NCI-H1092 treated with DMSO at 0.1 percent for 48 hours (cell line): Measurements from ENCODE around the gene FYTTD1.
"Not testable (repeated sequence)": the region's sequence is repeated elsewhere in the genome, so short reads cannot be mapped to it uniquely, and the experiment has no call there.

Source experiments
- DNase-seq: peaks from one replicate; lab custom pipeline; 2025; lab: John Stamatoyannopoulos, UW

FYTTD1 gene, protein sequence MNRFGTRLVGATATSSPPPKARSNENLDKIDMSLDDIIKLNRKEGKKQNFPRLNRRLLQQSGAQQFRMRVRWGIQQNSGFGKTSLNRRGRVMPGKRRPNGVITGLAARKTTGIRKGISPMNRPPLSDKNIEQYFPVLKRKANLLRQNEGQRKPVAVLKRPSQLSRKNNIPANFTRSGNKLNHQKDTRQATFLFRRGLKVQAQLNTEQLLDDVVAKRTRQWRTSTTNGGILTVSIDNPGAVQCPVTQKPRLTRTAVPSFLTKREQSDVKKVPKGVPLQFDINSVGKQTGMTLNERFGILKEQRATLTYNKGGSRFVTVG

DNA sequence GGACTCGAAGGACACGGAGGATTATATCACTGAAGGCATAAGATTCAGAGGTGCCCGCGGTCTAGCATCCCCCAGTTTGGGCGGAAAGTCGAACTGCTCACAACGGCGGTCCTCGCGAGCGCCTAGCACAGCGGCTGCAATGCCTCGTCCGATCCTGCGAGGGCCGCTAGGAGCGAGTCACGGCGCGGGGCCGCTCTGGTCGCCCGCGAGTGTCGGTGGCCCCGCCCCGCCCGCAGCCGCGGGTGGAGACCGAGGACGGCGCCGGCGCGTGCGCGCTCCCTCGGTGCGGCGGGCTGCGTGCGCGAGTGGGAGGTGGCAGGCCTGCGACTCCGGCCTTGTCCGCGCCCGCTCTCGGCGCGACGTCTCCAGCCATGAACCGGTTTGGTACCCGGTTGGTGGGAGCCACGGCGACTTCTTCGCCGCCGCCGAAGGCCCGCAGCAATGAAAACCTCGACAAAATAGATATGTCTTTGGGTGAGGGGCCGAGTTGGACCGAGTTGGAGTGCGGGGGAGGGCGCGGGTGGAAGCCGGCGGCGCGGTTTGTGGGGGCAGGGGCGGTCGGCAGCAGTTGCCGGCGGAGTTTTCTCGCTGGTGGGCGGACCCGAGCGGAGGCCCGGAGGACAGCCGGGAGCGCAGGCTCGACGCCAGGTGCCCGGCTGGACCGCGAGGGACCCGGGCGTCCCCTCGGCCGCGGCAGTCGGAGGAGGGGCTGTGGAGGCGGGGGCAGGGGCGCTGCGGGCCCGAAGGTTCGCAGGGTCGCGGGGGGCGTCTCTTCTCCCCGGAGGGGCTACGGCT, at the start of gene FYTTD1:
FYTTD1 (plus strand) TSS at position 283 of the 795 bp plus-strand sequence; CDS start at position 372, 89 bp downstream.
- DNase-seq = peak; percentile 90

DNA sequence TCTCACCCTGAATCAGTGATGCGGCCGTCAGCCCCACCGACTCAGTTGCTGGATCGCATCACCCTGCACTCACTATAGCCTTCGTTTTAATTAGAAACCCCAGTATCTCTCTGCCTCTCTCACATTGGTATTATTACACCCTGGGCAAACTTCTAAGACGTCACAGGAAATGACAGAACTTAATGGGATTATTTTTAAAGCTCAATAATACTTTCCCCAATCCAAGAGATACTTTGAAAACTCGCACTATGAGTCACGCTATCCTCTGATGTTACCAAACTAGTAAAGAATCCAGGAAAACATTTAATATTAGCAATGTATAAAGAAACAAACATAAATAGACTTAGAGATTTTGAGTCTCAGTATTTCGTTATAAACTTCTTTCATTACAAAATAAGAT, 49.6 kb upstream of the FYTTD1 start:
- DNase-seq = no peak

GRCh38 chr3:197701841-197702240, 47.8 kb upstream of the FYTTD1 start:
- DNase-seq = no peak

GRCh38 chr3:197706658-197707057, 43.0 kb upstream of the FYTTD1 start:
- DNase-seq = no peak

DNA sequence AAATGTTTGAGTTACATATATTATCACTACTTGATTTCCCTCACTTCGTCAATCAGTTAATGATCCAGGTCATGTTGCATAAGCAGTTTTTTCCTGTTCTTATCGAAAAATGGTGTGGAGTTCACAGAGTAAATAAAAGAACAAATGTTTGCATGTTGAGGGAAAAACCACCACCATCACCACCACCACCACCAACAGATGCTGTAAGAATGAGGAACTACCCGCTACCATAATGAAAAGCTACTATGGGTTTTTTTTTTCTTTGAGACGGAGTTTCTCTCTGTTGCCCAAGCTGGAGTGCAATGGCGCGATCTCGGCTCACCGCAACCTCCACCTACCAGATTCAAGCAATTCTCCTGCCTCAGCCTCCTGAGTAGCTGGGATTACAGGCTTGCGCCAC, 40.5 kb upstream of the FYTTD1 start:
- DNase-seq = no peak

DNA sequence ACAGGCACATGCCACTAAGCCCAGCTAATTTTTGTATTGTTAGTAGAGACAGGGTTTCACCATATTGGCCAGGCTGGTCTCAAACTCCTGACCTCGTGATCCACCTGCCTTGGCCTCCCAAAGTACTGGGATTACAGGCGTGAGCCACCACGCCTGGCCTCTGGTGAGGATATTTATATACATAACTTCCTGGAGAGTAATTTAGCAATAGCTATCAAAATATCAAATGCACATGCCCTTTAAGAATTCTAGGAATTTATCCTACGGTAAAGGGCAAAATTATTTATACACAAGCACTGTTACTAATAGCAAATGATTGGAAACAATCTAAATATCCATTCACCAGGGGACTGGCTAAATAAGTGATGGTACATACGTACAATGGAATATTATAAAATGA, 38.7 kb upstream of the FYTTD1 start:
- not testable (repeated sequence) for DNase-seq

DNA sequence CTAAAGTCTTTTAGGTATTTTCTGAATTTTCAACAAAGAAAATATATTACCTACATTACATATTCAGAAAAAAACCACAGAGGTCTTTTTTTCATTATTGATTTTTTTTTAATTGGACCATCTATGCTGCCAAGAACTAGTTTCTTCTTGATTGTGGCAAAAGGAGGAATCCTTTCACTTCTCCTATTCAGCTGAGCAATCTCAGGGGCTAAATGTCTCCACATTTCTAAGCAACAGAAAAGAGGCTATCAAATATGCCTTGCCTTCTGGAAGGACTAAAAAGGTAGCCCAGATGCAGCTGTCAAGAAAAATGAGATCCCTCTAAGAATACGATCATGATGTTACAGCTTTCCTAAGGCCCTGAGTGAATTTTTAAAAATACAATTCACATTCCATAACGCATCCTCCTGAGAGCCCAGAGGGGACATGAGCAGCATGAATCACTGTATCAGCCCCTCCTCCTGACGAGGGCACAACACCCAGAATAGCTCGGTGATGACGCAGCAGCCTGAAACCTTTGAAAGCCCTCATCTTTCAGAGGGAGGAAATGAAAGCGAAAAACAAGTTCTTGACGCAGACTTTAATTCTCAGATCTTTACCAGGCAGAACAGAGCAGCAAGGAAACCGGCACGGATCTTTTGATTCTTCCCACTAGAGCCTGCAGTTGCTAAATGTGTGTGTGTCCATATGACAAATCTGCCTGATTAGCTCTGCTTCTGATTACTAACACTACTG, 37.5 kb upstream of the FYTTD1 start:
- no peak for DNase-seq

DNA sequence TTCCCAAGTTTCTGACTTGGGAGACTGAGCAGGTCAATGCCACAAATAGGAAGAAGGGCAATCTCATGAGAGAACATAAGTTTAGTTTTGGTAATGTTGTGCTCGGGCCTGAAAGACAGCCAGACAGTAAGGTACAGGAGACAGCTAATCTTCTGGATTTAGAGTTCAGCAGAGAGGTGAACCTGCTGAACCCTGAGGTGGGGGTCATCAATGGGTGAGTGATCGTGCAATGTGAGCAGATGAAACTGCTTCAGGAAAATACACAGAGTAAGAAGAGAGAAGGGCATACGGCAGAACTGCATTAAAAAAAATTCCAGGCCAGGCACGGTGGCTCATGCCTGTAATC, 36.2 kb upstream of the FYTTD1 start:
- DNase-seq = no peak

- no peak for DNase-seq
Observed at GRCh38 chr3:197714251-197714650, 35.4 kb upstream of the FYTTD1 start.

GRCh38 chr3:197718891-197719290, 30.8 kb upstream of the FYTTD1 start:
- DNase-seq = no peak

GRCh38 chr3:197720694-197721093, 29.0 kb upstream of the FYTTD1 start:
- no peak for DNase-seq

DNA sequence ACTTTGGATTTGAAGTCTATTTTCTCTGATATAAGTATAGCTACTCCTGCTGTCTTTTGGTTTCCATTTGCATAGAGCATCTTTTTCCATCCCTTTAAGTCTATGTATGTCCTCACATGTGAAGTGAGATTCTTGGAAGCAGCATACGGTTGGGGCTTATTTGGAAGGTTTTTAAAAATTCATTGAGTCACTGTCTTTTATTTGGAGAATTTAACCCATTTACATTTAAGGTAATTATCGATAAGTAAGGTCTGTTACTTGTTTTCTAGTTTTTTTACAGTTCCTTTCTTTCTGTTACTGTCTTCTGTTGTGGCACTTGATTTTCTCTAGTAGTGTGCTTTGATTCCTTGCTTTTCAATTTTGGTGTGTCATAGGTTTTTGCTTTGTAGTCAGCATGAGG, 26.9 kb upstream of the FYTTD1 start:
- no peak for DNase-seq

DNA sequence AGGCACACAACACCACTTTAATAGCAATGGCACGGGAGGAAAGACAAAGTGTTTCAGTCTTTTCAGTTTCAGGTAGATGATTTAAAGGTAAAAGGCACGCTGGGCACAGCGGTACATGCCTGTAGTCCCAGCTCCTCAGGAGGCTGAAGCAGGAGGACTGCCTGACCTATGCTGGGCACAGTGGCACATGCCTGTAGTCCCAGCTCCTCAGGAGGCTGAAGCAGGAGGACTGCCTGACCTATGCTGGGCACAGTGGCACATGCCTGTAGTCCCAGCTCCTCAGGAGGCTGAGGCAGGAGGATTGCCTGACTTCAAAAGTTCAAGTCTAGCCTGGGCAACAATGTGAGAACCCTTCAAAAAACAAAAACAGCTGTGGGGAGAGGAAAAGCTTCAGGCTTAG, 21.8 kb upstream of the FYTTD1 start:
- not testable (repeated sequence) for DNase-seq

- DNase-seq = no peak
Observed at GRCh38 chr3:197728487-197728886, 21.2 kb upstream of the FYTTD1 start.

GRCh38 chr3:197730200-197730599, 19.5 kb upstream of the FYTTD1 start:
- no peak for DNase-seq

DNA sequence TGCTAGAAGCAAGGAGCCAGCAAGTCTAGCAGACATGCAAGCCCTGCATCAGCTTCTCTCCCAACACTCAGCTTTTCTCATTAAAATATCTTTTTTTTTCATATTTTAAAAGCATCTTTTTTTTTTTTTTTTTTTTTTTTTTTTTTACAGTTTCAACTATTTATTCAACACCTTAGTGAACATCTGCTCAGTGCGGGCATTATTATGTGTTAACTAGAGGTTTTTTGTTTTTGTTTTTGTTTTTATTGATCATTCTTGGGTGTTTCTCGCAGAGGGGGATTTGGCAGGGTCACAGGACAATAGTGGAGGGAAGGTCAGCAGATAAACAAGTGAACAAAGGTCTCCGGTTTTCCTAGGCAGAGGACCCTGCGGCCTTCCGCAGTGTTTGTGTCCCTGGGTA, 18.9 kb upstream of the FYTTD1 start:
- DNase-seq = not testable (repeated sequence)

- DNase-seq = not testable (repeated sequence)
Observed at GRCh38 chr3:197731483-197731882, 18.2 kb upstream of the FYTTD1 start.

- no peak for DNase-seq
Observed at GRCh38 chr3:197733042-197733441, 16.6 kb upstream of the FYTTD1 start.

GRCh38 chr3:197734667-197735318, 14.9 kb upstream of the FYTTD1 start:
- DNase-seq = no peak

GRCh38 chr3:197736010-197736490, 13.6 kb upstream of the FYTTD1 start:
- no peak for DNase-seq

- DNase-seq = peak; percentile 95
Observed at GRCh38 chr3:197736491-197737318, 13.0 kb upstream of the FYTTD1 start, which contains the start of gene RUBCN. Gene RUBCN, minus strand, starts transcription at chr3:197736904. Its CDS starts 185 bp downstream, at chr3:197736719.
